Ishikawa (cell line): ENCODE results near the gene ATP2B1.

ENCODE experiments used
- CEBPB ChIP-seq: IDR thresholded peaks from 2 replicates; pipeline ENCODE4 v1.6.1; 2012
- CREB1 ChIP-seq: IDR thresholded peaks from 2 replicates; pipeline ENCODE4 v1.6.1; 2012; ENCODE audit warnings: low read depth
- EGR1 ChIP-seq: IDR thresholded peaks from 2 replicates; pipeline ENCODE4 v1.6.1; 2012
- EP300 ChIP-seq: IDR thresholded peaks from 2 replicates; pipeline ENCODE4 v1.6.1; 2012; ENCODE audit warnings: borderline replicate concordance
- FOXM1 ChIP-seq: IDR thresholded peaks from 2 replicates; pipeline ENCODE4 v1.6.1; 2012; ENCODE audit warnings: low read depth, borderline replicate concordance
- NFIC ChIP-seq: IDR thresholded peaks from 2 replicates; pipeline ENCODE4 v1.6.1; 2012
- RAD21 ChIP-seq: IDR thresholded peaks from 2 replicates; pipeline ENCODE4 v1.6.1; 2012; ENCODE audit warnings: low read depth
- TAF1 ChIP-seq: IDR thresholded peaks from 2 replicates; pipeline ENCODE4 v1.6.1; 2012; ENCODE audit warnings: low read depth, mild to moderate bottlenecking
- TCF12 ChIP-seq: IDR thresholded peaks from 2 replicates; pipeline ENCODE4 v1.6.1; 2012; ENCODE audit warnings: low read depth
- TEAD4 ChIP-seq: IDR thresholded peaks from 2 replicates; pipeline ENCODE4 v1.6.1; 2012
- YY1 ChIP-seq: IDR thresholded peaks from 2 replicates; pipeline ENCODE4 v1.6.1; 2012; ENCODE audit warnings: low read depth
- ZBTB7A ChIP-seq: IDR thresholded peaks from 2 replicates; pipeline ENCODE4 v1.6.1; 2012; ENCODE audit warnings: low read depth
- TF ChIP-seq, protein P1 (sequence below): IDR thresholded peaks from 2 replicates; pipeline ENCODE4 v1.6.1; 2012
- TF ChIP-seq, protein P2 (sequence below): IDR thresholded peaks from 2 replicates; pipeline ENCODE4 v1.6.1; 2012
- TF ChIP-seq, protein P3 (sequence below): IDR thresholded peaks from 2 replicates; pipeline ENCODE4 v1.6.1; 2012; ENCODE audit warnings: low read depth, mild to moderate bottlenecking

ATP2B1 gene

DNA sequence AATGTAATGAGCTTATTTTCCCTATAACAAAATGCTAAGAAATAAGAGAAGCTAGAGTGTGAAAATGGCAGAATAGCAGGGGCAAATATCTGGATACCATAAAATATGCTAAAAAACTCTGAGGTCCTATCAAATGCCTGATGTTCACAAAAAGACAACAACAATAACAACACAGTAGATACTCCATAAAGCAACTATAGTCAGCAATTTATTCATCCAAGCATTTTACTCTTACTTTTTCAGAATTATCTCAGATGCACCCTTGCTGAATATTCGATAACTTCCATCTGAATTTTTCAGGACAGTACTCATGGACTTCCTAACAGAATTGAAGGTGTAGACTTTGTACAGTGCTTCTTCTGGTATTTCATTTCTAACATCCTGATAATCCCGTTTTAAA is 88.9 kb downstream of the ATP2B1 start:
- TF ChIP-seq YY1 (no peak), TEAD4 (no peak), ZBTB7A (no peak)

DNA sequence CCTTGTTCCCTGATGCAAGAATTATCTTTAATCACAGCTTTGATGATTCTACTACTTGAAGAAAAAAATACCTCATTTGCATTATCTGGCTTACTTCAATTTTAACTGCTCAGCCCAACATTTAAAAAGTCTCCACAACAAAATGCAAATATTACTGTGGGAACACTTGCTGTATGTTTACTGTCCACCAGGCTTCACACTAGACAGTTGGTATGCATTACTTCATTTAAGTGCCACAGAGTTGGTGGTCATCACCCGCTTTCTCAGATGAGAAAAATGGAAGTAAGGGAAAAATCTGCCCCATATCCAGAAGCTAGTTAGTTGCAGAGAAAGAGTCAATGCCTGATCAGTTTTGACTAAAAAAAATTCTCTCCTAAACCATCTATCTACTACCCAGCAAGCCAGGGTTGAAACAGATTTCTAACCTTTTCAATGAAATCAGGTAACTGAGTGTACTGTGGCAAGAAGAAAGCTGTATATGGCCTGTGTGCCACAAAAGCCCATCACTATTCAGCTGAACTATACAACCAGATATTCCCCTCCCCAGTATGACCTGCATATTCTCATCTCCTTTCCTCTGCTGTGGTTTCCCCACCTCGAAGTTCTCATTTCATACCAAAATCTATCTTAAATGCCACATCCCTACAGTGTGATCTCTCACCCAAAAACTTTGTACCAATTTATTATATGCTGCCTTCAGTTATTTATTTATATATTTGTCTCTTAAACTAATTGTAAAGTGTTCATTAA is 90.3 kb downstream of the ATP2B1 start:
- no peak for TF ChIP-seq FOXM1
- TF ChIP-seq TEAD4, result no peak
- TF ChIP-seq TCF12, result no peak
- TF ChIP-seq, protein P1, sequence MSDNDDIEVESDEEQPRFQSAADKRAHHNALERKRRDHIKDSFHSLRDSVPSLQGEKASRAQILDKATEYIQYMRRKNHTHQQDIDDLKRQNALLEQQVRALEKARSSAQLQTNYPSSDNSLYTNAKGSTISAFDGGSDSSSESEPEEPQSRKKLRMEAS, result no peak
- no peak for TF ChIP-seq ZBTB7A
- TF ChIP-seq NFIC, result no peak
- TF ChIP-seq RAD21, result no peak
- TF ChIP-seq, protein P2, sequence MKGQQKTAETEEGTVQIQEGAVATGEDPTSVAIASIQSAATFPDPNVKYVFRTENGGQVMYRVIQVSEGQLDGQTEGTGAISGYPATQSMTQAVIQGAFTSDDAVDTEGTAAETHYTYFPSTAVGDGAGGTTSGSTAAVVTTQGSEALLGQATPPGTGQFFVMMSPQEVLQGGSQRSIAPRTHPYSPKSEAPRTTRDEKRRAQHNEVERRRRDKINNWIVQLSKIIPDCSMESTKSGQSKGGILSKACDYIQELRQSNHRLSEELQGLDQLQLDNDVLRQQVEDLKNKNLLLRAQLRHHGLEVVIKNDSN, result no peak

DNA sequence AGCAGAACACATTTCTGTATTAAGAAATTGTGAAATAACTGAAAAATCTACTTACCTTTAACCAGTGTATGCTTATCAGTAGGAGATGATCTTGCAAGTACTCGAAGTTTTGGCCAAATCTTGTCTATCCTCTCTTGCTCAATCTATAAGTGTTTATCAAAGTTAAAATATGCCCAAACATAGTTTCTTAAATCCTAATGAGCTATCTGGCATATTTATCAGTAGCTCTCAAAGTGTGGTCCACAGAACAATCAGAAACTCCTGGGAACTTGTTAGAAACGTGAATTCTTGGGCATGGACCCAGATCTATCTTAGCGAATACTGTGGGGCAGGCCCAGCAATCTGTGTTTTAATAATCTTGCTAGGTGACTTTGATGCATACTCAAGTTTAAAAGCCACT is 98.3 kb downstream of the ATP2B1 start:
- TF ChIP-seq RAD21 (no peak), YY1 (no peak), ZBTB7A (no peak), EGR1 (no peak), FOXM1 (no peak), EP300 (no peak)
- TF ChIP-seq, protein P2, result no peak

DNA sequence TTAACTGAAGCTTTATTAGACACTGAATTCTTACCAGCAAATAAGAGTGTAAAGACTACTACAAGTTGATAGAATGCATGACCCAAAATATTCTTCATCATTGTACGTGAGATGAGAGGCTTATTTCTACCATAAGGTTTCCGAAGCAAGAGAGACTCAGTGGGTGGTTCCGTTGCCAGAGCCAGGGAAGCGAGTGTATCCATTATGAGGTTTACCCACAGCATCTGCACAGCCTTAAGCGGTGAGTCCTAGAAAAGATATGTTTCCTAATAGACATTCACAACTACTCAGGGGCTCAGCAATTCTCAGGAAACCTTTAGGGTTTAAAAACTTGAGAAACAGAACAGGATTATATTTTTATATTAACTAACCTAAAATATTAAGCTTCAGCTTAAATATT is 105.0 kb downstream of the ATP2B1 start:
- TF ChIP-seq, protein P1, result no peak
- TF ChIP-seq CREB1, result no peak
- no peak for TF ChIP-seq TEAD4
- TF ChIP-seq, protein P2, result no peak
- TF ChIP-seq YY1, result no peak
- TF ChIP-seq TAF1, result no peak
- no peak for TF ChIP-seq ZBTB7A
- TF ChIP-seq, protein P3, sequence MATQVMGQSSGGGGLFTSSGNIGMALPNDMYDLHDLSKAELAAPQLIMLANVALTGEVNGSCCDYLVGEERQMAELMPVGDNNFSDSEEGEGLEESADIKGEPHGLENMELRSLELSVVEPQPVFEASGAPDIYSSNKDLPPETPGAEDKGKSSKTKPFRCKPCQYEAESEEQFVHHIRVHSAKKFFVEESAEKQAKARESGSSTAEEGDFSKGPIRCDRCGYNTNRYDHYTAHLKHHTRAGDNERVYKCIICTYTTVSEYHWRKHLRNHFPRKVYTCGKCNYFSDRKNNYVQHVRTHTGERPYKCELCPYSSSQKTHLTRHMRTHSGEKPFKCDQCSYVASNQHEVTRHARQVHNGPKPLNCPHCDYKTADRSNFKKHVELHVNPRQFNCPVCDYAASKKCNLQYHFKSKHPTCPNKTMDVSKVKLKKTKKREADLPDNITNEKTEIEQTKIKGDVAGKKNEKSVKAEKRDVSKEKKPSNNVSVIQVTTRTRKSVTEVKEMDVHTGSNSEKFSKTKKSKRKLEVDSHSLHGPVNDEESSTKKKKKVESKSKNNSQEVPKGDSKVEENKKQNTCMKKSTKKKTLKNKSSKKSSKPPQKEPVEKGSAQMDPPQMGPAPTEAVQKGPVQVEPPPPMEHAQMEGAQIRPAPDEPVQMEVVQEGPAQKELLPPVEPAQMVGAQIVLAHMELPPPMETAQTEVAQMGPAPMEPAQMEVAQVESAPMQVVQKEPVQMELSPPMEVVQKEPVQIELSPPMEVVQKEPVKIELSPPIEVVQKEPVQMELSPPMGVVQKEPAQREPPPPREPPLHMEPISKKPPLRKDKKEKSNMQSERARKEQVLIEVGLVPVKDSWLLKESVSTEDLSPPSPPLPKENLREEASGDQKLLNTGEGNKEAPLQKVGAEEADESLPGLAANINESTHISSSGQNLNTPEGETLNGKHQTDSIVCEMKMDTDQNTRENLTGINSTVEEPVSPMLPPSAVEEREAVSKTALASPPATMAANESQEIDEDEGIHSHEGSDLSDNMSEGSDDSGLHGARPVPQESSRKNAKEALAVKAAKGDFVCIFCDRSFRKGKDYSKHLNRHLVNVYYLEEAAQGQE, result no peak
- no peak for TF ChIP-seq CEBPB
- TF ChIP-seq TCF12, result no peak

DNA sequence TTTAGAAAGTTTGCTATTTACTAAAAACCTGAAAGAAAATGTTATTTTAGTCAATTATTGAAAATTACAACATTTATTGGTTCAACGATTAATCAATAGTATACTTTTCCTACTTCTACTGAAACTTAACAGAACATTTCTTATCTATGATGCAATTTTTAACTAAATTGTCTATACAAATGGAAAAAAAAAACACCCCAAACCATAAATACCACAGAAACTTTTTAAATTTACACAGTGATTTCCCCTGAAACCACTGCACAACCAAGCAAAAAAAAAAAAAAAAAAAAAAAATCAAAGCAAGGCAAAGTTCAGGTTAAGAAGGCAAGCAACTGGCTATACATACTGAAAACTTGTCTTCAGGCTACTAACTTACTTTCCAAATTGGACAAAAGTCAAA is 110.9 kb downstream of the ATP2B1 start:
- TF ChIP-seq ZBTB7A (no peak), TCF12 (no peak), NFIC (no peak), TAF1 (no peak), EP300 (no peak), FOXM1 (no peak), TEAD4 (no peak), RAD21 (no peak), CREB1 (no peak), CEBPB (no peak), EGR1 (no peak), YY1 (no peak)
- TF ChIP-seq, protein P2, result no peak
- TF ChIP-seq, protein P1, result no peak
- TF ChIP-seq, protein P3, result no peak
